Measurements from ENCODE around the gene SOCS3. TPM values are rescaled to one million over a fixed set of nuclear protein-coding genes. Genes with fewer than 3 reads are reported as not detected.

The SOCS3 gene
- total and polyA plus RNA-seq, 2 experiments from 2014 or later: 13.2 to 32.9 TPM

- Histone ChIP-seq H3K4me3 (peak overlapping the region; percentile 45), H2AFZ (0 out of 2 replicates have a peak overlapping the region, but pooled peaks have one; percentile 52), H4K20me1 (replicated peaks; ENCODE audit: insufficient read depth) (no peaks in the 10 kb centered on the region), H3F3A (replicated peaks; ENCODE audit: low read depth) (peaks cover 36% of the 10 kb centered on the region), H3K4me1 (ENCODE audit: insufficient read depth) (peaks cover 38% of the 10 kb centered on the region), H3K4me2 (peak overlapping the region; percentile 86), H3K79me2 (replicated peaks; ENCODE audit: insufficient read depth) (no peaks in the 10 kb centered on the region), H3K36me3 (ENCODE audit: insufficient read depth) (no peaks in the 10 kb centered on the region), H3K9me2 (ENCODE audit: insufficient read depth) (no peaks in the 10 kb centered on the region), H3K27ac (ENCODE audit: low read depth) (peak overlapping the region; percentile 95), H3K27me3 (ENCODE audit: insufficient read depth) (0 out of 2 replicates have a peak, but pooled peaks cover 3% of the 10 kb centered on the region)
- Mint-ChIP-seq H3K27ac (peak overlapping the region; percentile 87), H3K4me3 (peak overlapping the region; percentile 38; the same call in 1 of the 3 replicates), H3K4me1 (peaks cover 44% of the 10 kb centered on the region), H3K9me3 (no peaks in the 10 kb centered on the region), H3K36me3 (ENCODE audit: low read depth) (no peaks in the 10 kb centered on the region), H3K27me3 (ENCODE audit: insufficient read depth, low read depth, poor library complexity) (peaks cover 40% of the 10 kb centered on the region)
- DNase-seq (ENCODE audit: low spot score) (peak; percentile 47), ATAC-seq (no peak; the same call in 1 of the 3 replicates)
- TF ChIP-seq NANOG (IDR thresholded peaks at IDR 0.05; ENCODE audit: borderline replicate concordance) (no peak), ETS1 (IDR thresholded peaks at IDR 0.05) (0 out of 2 replicates have a peak, but pooled peaks have one; percentile 39)
These were observed 43.6 kb downstream of the SOCS3 start for GRCh38 chr17:78316115-78316866.

GRCh38 chr17:78315355-78316114 is 44.3 kb downstream of the SOCS3 start:
- Histone ChIP-seq H4K20me1 (replicated peaks; ENCODE audit: insufficient read depth) (no peaks in the 10 kb centered on the region), H3K4me3 (peak overlapping the region; percentile 45), H3K9me2 (ENCODE audit: insufficient read depth) (no peaks in the 10 kb centered on the region), H3K4me2 (peak overlapping the region; percentile 86), H2AFZ (0 out of 2 replicates have a peak overlapping the region, but pooled peaks have one; percentile 52), H3K27ac (ENCODE audit: low read depth) (peak overlapping the region; percentile 95), H3K79me2 (replicated peaks; ENCODE audit: insufficient read depth) (no peaks in the 10 kb centered on the region), H3K4me1 (ENCODE audit: insufficient read depth) (peaks cover 38% of the 10 kb centered on the region), H3F3A (replicated peaks; ENCODE audit: low read depth) (peaks cover 36% of the 10 kb centered on the region), H3K27me3 (ENCODE audit: insufficient read depth) (0 out of 2 replicates have a peak, but pooled peaks cover 3% of the 10 kb centered on the region), H3K36me3 (ENCODE audit: insufficient read depth) (no peaks in the 10 kb centered on the region)
- TF ChIP-seq ZNF331 (CRISPR knock-in tag; IDR thresholded peaks at IDR 0.05; ENCODE audit: low read depth) (no peak), CTCF (conservative IDR thresholded peaks at IDR 0.05; ENCODE audit: low read depth in 2 of 2) (0 out of 4 replicates have a peak, but pooled peaks of 1 of the 2 experiments have one; percentile 3)
- Mint-ChIP-seq H3K36me3 (ENCODE audit: low read depth) (no peaks in the 10 kb centered on the region), H3K4me1 (peaks cover 44% of the 10 kb centered on the region), H3K27ac (peak overlapping the region; percentile 87), H3K9me3 (no peaks in the 10 kb centered on the region), H3K27me3 (ENCODE audit: insufficient read depth, low read depth, poor library complexity) (peaks cover 40% of the 10 kb centered on the region), H3K4me3 (peak overlapping the region; percentile 23; the same call in 2 of the 3 replicates)
- DNase-seq (ENCODE audit: low spot score) (peak; percentile 35), ATAC-seq (no peak)
